ENCODE measurements around the gene KDM1A. TPM values are rescaled to one million over a fixed set of nuclear protein-coding genes. Genes with fewer than 3 reads are reported as not detected.
A peak's percentile ranks its signal among the peaks of the same experiment; 100 is the strongest.
"Not testable (repeated sequence)": the region's sequence is repeated elsewhere in the genome, so short reads cannot be mapped to it uniquely, and the experiment has no call there.

Gene KDM1A
- total RNA-seq, 1 donor from 2014 or later: 27.4 TPM

DNA sequence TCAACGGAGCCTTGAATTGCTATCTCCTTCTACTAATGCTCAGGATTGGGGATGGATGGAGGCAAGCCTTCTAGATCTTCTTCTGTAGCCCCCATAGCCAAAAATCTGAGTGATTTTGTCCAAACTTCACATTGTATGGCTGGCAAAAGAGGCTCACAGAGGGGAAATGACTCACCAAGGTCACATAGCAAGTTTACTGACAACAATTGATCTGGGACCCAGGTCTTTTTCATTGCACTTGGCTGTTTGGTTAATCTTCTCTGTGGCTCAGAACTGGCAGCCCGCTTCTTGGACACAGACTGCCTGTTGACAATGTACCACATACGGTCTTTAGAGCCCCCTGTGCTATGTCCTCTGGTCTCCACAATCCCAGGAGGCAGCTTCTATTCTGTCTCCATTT, 43.6 kb upstream of the KDM1A start:
- TF ChIP-seq, protein P1, sequence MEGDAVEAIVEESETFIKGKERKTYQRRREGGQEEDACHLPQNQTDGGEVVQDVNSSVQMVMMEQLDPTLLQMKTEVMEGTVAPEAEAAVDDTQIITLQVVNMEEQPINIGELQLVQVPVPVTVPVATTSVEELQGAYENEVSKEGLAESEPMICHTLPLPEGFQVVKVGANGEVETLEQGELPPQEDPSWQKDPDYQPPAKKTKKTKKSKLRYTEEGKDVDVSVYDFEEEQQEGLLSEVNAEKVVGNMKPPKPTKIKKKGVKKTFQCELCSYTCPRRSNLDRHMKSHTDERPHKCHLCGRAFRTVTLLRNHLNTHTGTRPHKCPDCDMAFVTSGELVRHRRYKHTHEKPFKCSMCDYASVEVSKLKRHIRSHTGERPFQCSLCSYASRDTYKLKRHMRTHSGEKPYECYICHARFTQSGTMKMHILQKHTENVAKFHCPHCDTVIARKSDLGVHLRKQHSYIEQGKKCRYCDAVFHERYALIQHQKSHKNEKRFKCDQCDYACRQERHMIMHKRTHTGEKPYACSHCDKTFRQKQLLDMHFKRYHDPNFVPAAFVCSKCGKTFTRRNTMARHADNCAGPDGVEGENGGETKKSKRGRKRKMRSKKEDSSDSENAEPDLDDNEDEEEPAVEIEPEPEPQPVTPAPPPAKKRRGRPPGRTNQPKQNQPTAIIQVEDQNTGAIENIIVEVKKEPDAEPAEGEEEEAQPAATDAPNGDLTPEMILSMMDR (IDR thresholded peaks at IDR 0.05; ENCODE audit: borderline replicate concordance): no peak
- Histone ChIP-seq H3K9me3 (replicated peaks) (no peaks in the 10 kb centered on the region), H3K27ac (replicated peaks) (no peak overlapping the region), H3K36me3 (no peaks in the 10 kb centered on the region), H3K27me3 (ENCODE audit: low read depth) (peaks cover 55% of the 10 kb centered on the region), H3K4me3 (no peak overlapping the region), H3K4me1 (no peaks in the 10 kb centered on the region)
- intact Hi-C loops (cut with micrococcal nuclease): no loop called here
- DNase-seq: no peak

DNA sequence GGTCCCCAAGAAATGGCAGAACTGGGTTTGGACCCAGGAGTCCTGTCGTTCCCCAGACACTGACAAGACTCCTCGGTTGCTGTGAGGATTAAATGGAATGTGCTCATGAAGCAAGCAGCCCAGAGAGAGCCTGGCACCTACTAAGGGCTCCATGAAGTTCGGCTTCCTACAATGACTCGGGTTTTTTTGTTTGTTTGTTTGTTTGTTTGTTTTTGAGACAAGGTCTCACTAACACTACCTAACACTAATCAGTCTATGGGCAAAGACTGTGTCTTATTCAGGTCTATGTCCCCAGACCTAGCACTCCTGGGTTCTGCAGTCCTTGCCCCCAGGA, 43.2 kb upstream of the KDM1A start:
- intact Hi-C loops (cut with micrococcal nuclease): no loop called here
- no peaks in the 10 kb centered on the region for H3K4me1 ChIP-seq
- H3K27me3 ChIP-seq (ENCODE audit: low read depth): peaks cover 53% of the 10 kb centered on the region
- DNase-seq: no peak
- TF ChIP-seq, protein P1 (IDR thresholded peaks at IDR 0.05; ENCODE audit: borderline replicate concordance): no peak
- no peaks in the 10 kb centered on the region for H3K36me3 ChIP-seq
- no peak overlapping the region for H3K4me3 ChIP-seq
- no peak overlapping the region for H3K27ac ChIP-seq (replicated peaks)
- H3K9me3 ChIP-seq (replicated peaks): no peaks in the 10 kb centered on the region

- no peaks in the 10 kb centered on the region for H3K9me3 ChIP-seq (replicated peaks)
- H3K27ac ChIP-seq (replicated peaks): no peak overlapping the region
- H3K4me1 ChIP-seq: no peaks in the 10 kb centered on the region
- no peaks in the 10 kb centered on the region for H3K36me3 ChIP-seq
- no peak overlapping the region for H3K4me3 ChIP-seq
- TF ChIP-seq, protein P1 (IDR thresholded peaks at IDR 0.05; ENCODE audit: borderline replicate concordance): peak; percentile 70
- intact Hi-C loops (cut with micrococcal nuclease): no loop called here
- H3K27me3 ChIP-seq (ENCODE audit: low read depth): peaks cover 52% of the 10 kb centered on the region
- peak; percentile 21 for DNase-seq
These were observed 42.6 kb upstream of the KDM1A start for GRCh38 chr1:22976461-22977243.

DNA sequence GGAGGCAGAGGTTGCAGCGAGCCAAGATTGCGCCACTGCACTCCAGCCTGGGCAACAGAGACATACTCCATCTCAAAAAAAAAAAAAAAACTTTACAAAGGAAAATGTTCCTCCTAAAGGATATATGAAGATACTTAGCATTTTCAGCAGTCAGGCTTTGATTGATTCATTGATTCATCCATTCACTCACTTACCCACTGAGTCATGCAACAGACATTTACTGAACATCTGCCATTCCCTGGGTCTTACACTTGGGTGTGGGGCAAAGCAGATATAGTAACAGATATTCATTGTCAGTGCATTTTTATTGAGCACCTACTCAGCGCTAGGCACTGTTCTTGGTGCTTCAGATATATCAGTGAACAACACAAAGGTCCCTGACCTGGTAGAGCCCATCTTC, 41.0 kb upstream of the KDM1A start:
- Histone ChIP-seq H3K36me3 (no peaks in the 10 kb centered on the region), H3K4me3 (no peak overlapping the region), H3K27me3 (ENCODE audit: low read depth) (peaks cover 36% of the 10 kb centered on the region), H3K4me1 (no peaks in the 10 kb centered on the region), H3K9me3 (replicated peaks) (no peaks in the 10 kb centered on the region), H3K27ac (replicated peaks) (no peak overlapping the region)
- intact Hi-C loops (cut with micrococcal nuclease): no loop called here
- TF ChIP-seq, protein P1 (IDR thresholded peaks at IDR 0.05; ENCODE audit: borderline replicate concordance): no peak
- DNase-seq: no peak

- H3K9me3 ChIP-seq (replicated peaks); intact Hi-C loops (cut with micrococcal nuclease); H3K27ac ChIP-seq (replicated peaks); H3K4me1 ChIP-seq; H3K4me3 ChIP-seq; H3K36me3 ChIP-seq; DNase-seq: not testable (repeated sequence)
- peaks cover 17% of the 10 kb centered on the region for H3K27me3 ChIP-seq (ENCODE audit: low read depth)
These were observed 38.8 kb upstream of the KDM1A start for GRCh38 chr1:22980471-22980790.

GRCh38 chr1:22983944-22984343, 35.3 kb upstream of the KDM1A start:
- no peak for DNase-seq
- intact Hi-C loops (cut with micrococcal nuclease): no loop called here
- Histone ChIP-seq H3K27me3 (ENCODE audit: low read depth) (peaks cover 7% of the 10 kb centered on the region), H3K27ac (replicated peaks) (no peak overlapping the region), H3K4me1 (no peaks in the 10 kb centered on the region), H3K9me3 (replicated peaks) (no peaks in the 10 kb centered on the region), H3K36me3 (no peaks in the 10 kb centered on the region), H3K4me3 (no peak overlapping the region)
- TF ChIP-seq, protein P1 (IDR thresholded peaks at IDR 0.05; ENCODE audit: borderline replicate concordance): no peak

- H3K9me3 ChIP-seq (replicated peaks): peaks cover 19% of the 10 kb centered on the region
- H3K36me3 ChIP-seq; H3K4me3 ChIP-seq; H3K27ac ChIP-seq (replicated peaks); H3K27me3 ChIP-seq (ENCODE audit: low read depth); intact Hi-C loops (cut with micrococcal nuclease); DNase-seq; H3K4me1 ChIP-seq: not testable (repeated sequence)
These were observed 26.9 kb upstream of the KDM1A start for GRCh38 chr1:22992384-22992783.

GRCh38 chr1:22993220-22993795, 26.0 kb upstream of the KDM1A start:
- H3K36me3 ChIP-seq; H3K27me3 ChIP-seq (ENCODE audit: low read depth); DNase-seq; H3K27ac ChIP-seq (replicated peaks); H3K4me1 ChIP-seq; H3K4me3 ChIP-seq; intact Hi-C loops (cut with micrococcal nuclease): not testable (repeated sequence)
- H3K9me3 ChIP-seq (replicated peaks): peaks cover 19% of the 10 kb centered on the region
